Vagina (tissue), 2 donors: ENCODE measurements around the gene MACROD2. TPM values are rescaled to one million over a fixed set of nuclear protein-coding genes. Genes with fewer than 3 reads are reported as not detected.

Experiments
- DNase-seq, 2 donors: peaks; one replicate each; pipeline ENCODE4 v3.0.0-alpha.2; 2017; ENCODE audit errors: extremely low spot score in 2 of 2
- H3K27ac ChIP-seq: fragments of 200-600 bp; sonication (generic); one replicate; pipeline ENCODE4 v1.5.1; 2019
- H3K27me3 ChIP-seq: fragments of 200-600 bp; sonication (generic); one replicate; pipeline ENCODE4 v1.5.1; 2019
- H3K36me3 ChIP-seq, 2 donors: fragments of 200-600 bp; sonication (generic); one replicate each; pipeline ENCODE4 v1.5.1; 2017 to 2019
- H3K4me1 ChIP-seq: fragments of 200-600 bp; sonication (generic); one replicate; pipeline ENCODE4 v1.5.1; 2019
- H3K4me3 ChIP-seq, 2 donors: fragments of 200-600 bp; sonication (generic); 1 replicate in 1 of 2; 2 replicates in 1 of 2; pipeline ENCODE4 v1.5.1; 2016 to 2019
- H3K9me3 ChIP-seq: fragments of 200-600 bp; sonication (generic); one replicate; pipeline ENCODE4 v1.5.1; 2019
- CTCF ChIP-seq, 3 experiments: fragments of 450-650 bp in 2 of 3; fragments of 200-600 bp in 1 of 3; sonication (generic) in 1 of 3; IDR thresholded peaks; one replicate each; pipeline ENCODE4 v1.5.1; 2017 to 2019; ENCODE audit warnings: antibody characterized with exemption in 3 of 3, mild to moderate bottlenecking in 2 of 3, moderate library complexity in 2 of 3
- POLR2A ChIP-seq, 2 donors: fragments of 450-650 bp; IDR thresholded peaks; one replicate each; pipeline ENCODE4 v1.6.1; 2017; ENCODE audit warnings: antibody characterized with exemption in 2 of 2, mild to moderate bottlenecking in 2 of 2, moderate library complexity in 2 of 2
- POLR2AphosphoS5 ChIP-seq, 2 donors: sonication (generic); formaldehyde crosslinking; IDR thresholded peaks; one replicate each; pipeline ENCODE4 v1.9.0; 2017; ENCODE audit warnings: antibody characterized with exemption in 2 of 2, mild to moderate bottlenecking in 2 of 2, low read depth in 1 of 2; ENCODE audit not compliant: insufficient read depth in 1 of 2
- intact Hi-C: fragments of 100-400 bp; cut with DNase I; formaldehyde crosslinking; loops from one replicate; pipeline ENCODE4 v1.15.1; 2023
- total RNA-seq: library from RNA; depleted of rRNA; stranded (reverse); fragments of >200 nt; gene quantifications from one replicate; pipeline ENCODE4 v1.2.3, GENCODE V29; 2016

The MACROD2 gene
- total RNA-seq, 1 donor from 2014 or later: 12.5 TPM

- DNase-seq: no peak
- Histone ChIP-seq H3K9me3 (no peaks in the 10 kb centered on the region), H3K27me3 (no peaks in the 10 kb centered on the region), H3K4me3 (no peak overlapping the region), H3K27ac (no peak overlapping the region), H3K4me1 (peaks cover 19% of the 10 kb centered on the region), H3K36me3 (no peaks in the 10 kb centered on the region)
- intact Hi-C loops: no loop called here
- TF ChIP-seq POLR2AphosphoS5 (IDR thresholded peaks at IDR 0.05; ENCODE audit: insufficient read depth in 1 of 2, low read depth in 1 of 2): no peak
- TF ChIP-seq POLR2A (IDR thresholded peaks at IDR 0.05): no peak
- no peak for TF ChIP-seq CTCF (IDR thresholded peaks at IDR 0.05)
Measured at GRCh38 chr20:15042723-15043122, 1047.4 kb downstream of the MACROD2 start.

GRCh38 chr20:15045246-15045645 is 1049.9 kb downstream of the MACROD2 start:
- TF ChIP-seq POLR2AphosphoS5 (IDR thresholded peaks at IDR 0.05; ENCODE audit: insufficient read depth in 1 of 2, low read depth in 1 of 2): peak in 1 of 2 donors; percentile 32
- no peak for TF ChIP-seq CTCF (IDR thresholded peaks at IDR 0.05)

GRCh38 chr20:15047042-15047441 is 1051.7 kb downstream of the MACROD2 start:
- TF ChIP-seq POLR2AphosphoS5 (IDR thresholded peaks at IDR 0.05; ENCODE audit: insufficient read depth in 1 of 2, low read depth in 1 of 2) (no peak), CTCF (IDR thresholded peaks at IDR 0.05) (no peak), POLR2A (IDR thresholded peaks at IDR 0.05) (no peak)
- intact Hi-C loops: no loop called here

More at GRCh38 chr20:15045246-15045645, 1049.9 kb downstream of the MACROD2 start:
- Histone ChIP-seq H3K36me3 (no peaks in the 10 kb centered on the region), H3K4me3 (no peak overlapping the region), H3K27ac (no peak overlapping the region), H3K27me3 (no peaks in the 10 kb centered on the region), H3K4me1 (peaks cover 19% of the 10 kb centered on the region), H3K9me3 (no peaks in the 10 kb centered on the region)
- DNase-seq: no peak
- intact Hi-C loops: no loop called here

DNA sequence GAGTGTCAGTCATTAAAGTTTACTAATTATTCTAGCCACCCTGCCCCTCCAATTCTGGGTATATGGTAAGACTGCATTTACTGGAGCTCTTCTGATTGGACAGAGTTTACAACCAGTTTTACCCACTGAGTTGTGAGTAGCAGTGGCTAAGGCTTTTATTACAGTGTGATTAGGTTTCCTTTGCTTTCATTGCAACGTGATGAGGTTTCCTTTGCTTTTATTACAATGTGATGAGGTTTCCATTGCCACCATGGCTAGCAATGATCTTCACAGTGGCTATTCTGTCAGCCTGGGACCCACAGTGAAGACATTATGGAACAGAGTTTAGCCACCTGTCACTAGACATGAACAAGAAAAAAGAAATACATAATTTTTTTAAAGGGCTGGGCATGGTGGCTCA is 1052.3 kb downstream of the MACROD2 start:
- Histone ChIP-seq H3K4me3 (no peak overlapping the region), H3K27me3 (no peaks in the 10 kb centered on the region), H3K9me3 (no peaks in the 10 kb centered on the region), H3K4me1 (peaks cover 19% of the 10 kb centered on the region), H3K36me3 (no peaks in the 10 kb centered on the region), H3K27ac (no peak overlapping the region)
- TF ChIP-seq CTCF (IDR thresholded peaks at IDR 0.05) (no peak), POLR2AphosphoS5 (IDR thresholded peaks at IDR 0.05; ENCODE audit: insufficient read depth in 1 of 2, low read depth in 1 of 2) (no peak), POLR2A (IDR thresholded peaks at IDR 0.05) (no peak)
- DNase-seq: no peak
- intact Hi-C loops: no loop called here

More at GRCh38 chr20:15047042-15047441, 1051.7 kb downstream of the MACROD2 start:
- Histone ChIP-seq H3K36me3 (no peaks in the 10 kb centered on the region), H3K27ac (no peak overlapping the region), H3K4me1 (peaks cover 19% of the 10 kb centered on the region), H3K27me3 (no peaks in the 10 kb centered on the region), H3K4me3 (no peak overlapping the region), H3K9me3 (no peaks in the 10 kb centered on the region)
- no peak for DNase-seq

- no peaks in the 10 kb centered on the region for H3K9me3 ChIP-seq
- H3K27me3 ChIP-seq: no peaks in the 10 kb centered on the region
- no peaks in the 10 kb centered on the region for H3K4me1 ChIP-seq
- no peak overlapping the region for H3K4me3 ChIP-seq
- intact Hi-C loops: no loop called here
- no peak for TF ChIP-seq CTCF (IDR thresholded peaks at IDR 0.05)
- no peak for TF ChIP-seq POLR2AphosphoS5 (IDR thresholded peaks at IDR 0.05; ENCODE audit: insufficient read depth in 1 of 2, low read depth in 1 of 2)
- TF ChIP-seq POLR2A (IDR thresholded peaks at IDR 0.05): no peak
- DNase-seq: no peak
- no peak overlapping the region for H3K27ac ChIP-seq
- H3K36me3 ChIP-seq: no peaks in the 10 kb centered on the region
Measured at GRCh38 chr20:15056246-15056645, 1060.9 kb downstream of the MACROD2 start.
